Adrenal gland (tissue), 5 donors: ENCODE data around the gene POU6F1.

Experiments used
- CTCF ChIP-seq, 6 experiments: fragments of 450-650 bp in 4 of 6; fragments of 200-600 bp in 2 of 6; sonication (generic) in 1 of 6; IDR thresholded peaks; 1 replicate in 5 of 6; 2 replicates in 1 of 6; pipeline versions ENCODE4 v1.5.1 to v1.8.0; 2016 to 2021; ENCODE audit warnings: antibody characterized with exemption in 6 of 6, mild to moderate bottlenecking in 2 of 6, moderate library complexity in 1 of 6
- POLR2A ChIP-seq, 2 donors: fragments of 450-650 bp; IDR thresholded peaks; one replicate each; pipeline ENCODE4 v1.6.1; 2017; ENCODE audit warnings: antibody characterized with exemption in 2 of 2, mild to moderate bottlenecking in 2 of 2, moderate library complexity in 1 of 2
- donor health status: DM: no; HTN: no; CAD: no.

GRCh38 chr12:51208016-51208660 lies 9.7 kb downstream of the POU6F1 start:
- TF ChIP-seq CTCF (IDR thresholded peaks at IDR 0.05) (no peak), POLR2A (IDR thresholded peaks at IDR 0.05) (no peak)
